HCT116 (cell line): Measurements from ENCODE around the gene TRDMT1. TPM values are rescaled to one million over a fixed set of nuclear protein-coding genes. Genes with fewer than 3 reads are reported as not detected.

ENCODE experiments used
- ATAC-seq: fragments of 200-7000 bp; cut with Tn5 transposase; 2 replicates; pipeline ENCODE4 v1.9.1; 2020; ENCODE audit warnings: mild to moderate bottlenecking, moderate library complexity
- BruUV-seq: library from RNA; stranded (reverse); fragments of 400-500 nt; replicated peaks from 2 replicates; lab custom pipeline; 2021; lab: Mats Ljungman, UMichigan
- CTCF ChIA-PET: fragments of 300-600 bp; sonication (Branson Sonifier 250); formaldehyde crosslinking; loops from one replicate; lab custom pipeline; 2021; ENCODE audit warnings: antibody characterized with exemption; lab: Charles Lee
- POLR2A ChIA-PET: fragments of 300-600, 350-600 bp; sonication (Branson Sonifier 250); formaldehyde crosslinking; loops from one replicate; lab custom pipeline; 2021; ENCODE audit warnings: antibody characterized with exemption; lab: Charles Lee
- RAD21 ChIA-PET, 2 experiments: fragments of 300-600 bp; sonication (Branson Sonifier 250); formaldehyde crosslinking; loops; one replicate each; lab custom pipeline; 2023; ENCODE audit warnings: low total read pairs in 2 of 2; ENCODE audit not compliant: uncharacterized antibody in 2 of 2, unreplicated experiment in 2 of 2, low non-redundant PET in 1 of 2; lab: Charles Lee
- DNase-seq: peaks from one replicate; pipeline ENCODE4 v3.0.0-alpha.2; 2010; ENCODE audit warnings: low read depth, low spot score
- H2AFZ ChIP-seq: fragments of 200-600 bp; shearing (Covaris generic), sonication (generic); 2 replicates; pipeline ENCODE4 v1.6.1; 2017; ENCODE audit warnings: low read depth, mixed run types, mixed read lengths, antibody characterized with exemption, low read length; ENCODE audit not compliant: poor library complexity, severe bottlenecking
- H3K27ac ChIP-seq: 2 replicates; pipeline ENCODE4 v1.5.1; 2012; ENCODE audit warnings: low read depth, low read length
- H3K27me3 ChIP-seq: fragments of 200-600 bp; sonication (generic); 2 replicates; pipeline ENCODE4 v1.6.1; 2016; ENCODE audit warnings: mixed run types, low read length, mixed read lengths; ENCODE audit not compliant: insufficient read depth
- H3K36me3 ChIP-seq, 2 experiments: fragments of 200-500 bp in 1 of 2; fragments of 200-600 bp in 1 of 2; sonication (Bioruptor generic) in 1 of 2; sonication (generic) in 1 of 2; 2 replicates each; pipeline versions ENCODE4 v1.5.1 to v1.6.1; 2014 to 2016; ENCODE audit warnings: low read length in 2 of 2, inconsistent platforms in 1 of 2, mixed read lengths in 1 of 2, mixed run types in 1 of 2; ENCODE audit not compliant: insufficient read depth in 2 of 2, control insufficient read depth in 1 of 2
- H3K4me1 ChIP-seq, 2 experiments: fragments of 200-600 bp in 1 of 2; sonication (generic) in 1 of 2; 2 replicates each; pipeline versions ENCODE4 v1.5.1 to v1.6.1; 2012 to 2017; ENCODE audit warnings: low read length in 2 of 2, inconsistent platforms in 1 of 2, mild to moderate bottlenecking in 1 of 2, mixed read lengths in 1 of 2, mixed run types in 1 of 2, moderate library complexity in 1 of 2; ENCODE audit not compliant: insufficient read depth in 2 of 2, control insufficient read depth in 1 of 2
- H3K4me2 ChIP-seq: fragments of 200-600 bp; sonication (generic); 2 replicates; pipeline ENCODE4 v1.6.1; 2017; ENCODE audit warnings: mixed run types, low read length, mixed read lengths
- H3K4me3 ChIP-seq, 2 experiments: fragments of 200-600 bp in 1 of 2; sonication (generic) in 1 of 2; replicated peaks in 1 of 2; 2 replicates each; pipeline ENCODE4 v1.5.1; 2011 to 2016; ENCODE audit warnings: low read length in 2 of 2, control low read depth in 1 of 2, low read depth in 1 of 2, mild to moderate bottlenecking in 1 of 2, mixed read lengths in 1 of 2, mixed run types in 1 of 2
- H3K79me2 ChIP-seq: fragments of 200-600 bp; sonication (generic); 2 replicates; pipeline ENCODE4 v1.6.1; 2017; ENCODE audit warnings: mild to moderate bottlenecking, mixed run types, low read length, moderate library complexity, mixed read lengths; ENCODE audit not compliant: insufficient read depth
- H3K9ac ChIP-seq: fragments of 200-600 bp; sonication (generic); 2 replicates; pipeline ENCODE4 v1.6.1; 2016; ENCODE audit warnings: low read length, mixed read lengths
- H3K9me2 ChIP-seq: fragments of 200-600 bp; sonication (generic), shearing (Covaris generic); 2 replicates; pipeline ENCODE4 v1.6.1; 2017; ENCODE audit warnings: mixed run types, mild to moderate bottlenecking, moderate library complexity; ENCODE audit not compliant: insufficient read depth
- H3K9me3 ChIP-seq, 2 experiments: fragments of 200-500 bp in 1 of 2; fragments of 200-600 bp in 1 of 2; sonication (Bioruptor generic) in 1 of 2; sonication (generic) in 1 of 2; 2 replicates each; pipeline ENCODE4 v1.6.1; 2014 to 2017; ENCODE audit warnings: low read length in 2 of 2, mixed read lengths in 2 of 2, inconsistent platforms in 1 of 2, low read depth in 1 of 2, mild to moderate bottlenecking in 1 of 2, mixed run types in 1 of 2, moderate library complexity in 1 of 2; ENCODE audit not compliant: control insufficient read depth in 1 of 2, insufficient read depth in 1 of 2
- H4K20me1 ChIP-seq: fragments of 200-600 bp; sonication (generic), shearing (Covaris generic); 2 replicates; pipeline ENCODE4 v1.6.1; 2017; ENCODE audit warnings: mixed run types, mild to moderate bottlenecking, moderate library complexity; ENCODE audit not compliant: insufficient read depth
- MAX ChIP-seq: IDR thresholded peaks from 2 replicates; pipeline ENCODE4 v1.6.1; 2012
- RAD21 ChIP-seq: IDR thresholded peaks from 2 replicates; pipeline ENCODE4 v1.6.1; 2012; ENCODE audit warnings: low read depth, mild to moderate bottlenecking
- SRF ChIP-seq: IDR thresholded peaks from 2 replicates; pipeline ENCODE4 v1.6.1; 2012; ENCODE audit warnings: low read depth
- ZBTB33 ChIP-seq: IDR thresholded peaks from 2 replicates; pipeline ENCODE4 v1.6.1; 2011; ENCODE audit warnings: mild to moderate bottlenecking, low read length, moderate library complexity; ENCODE audit not compliant: insufficient replicate concordance; ENCODE audit errors: extremely low read depth
- ZFX ChIP-seq: fragments of 450-650 bp; IDR thresholded peaks from 2 replicates; pipeline ENCODE4 v1.6.1; 2017
- intact Hi-C: fragments of 100-400 bp; cut with micrococcal nuclease; formaldehyde crosslinking; loops from 2 replicates; pipeline ENCODE4 v1.10.0; 2022
- total RNA-seq: library from RNA; stranded (reverse); gene quantifications from one replicate; pipeline ENCODE4 v1.2.1, GENCODE V29; 2021; ENCODE audit not compliant: unreplicated experiment

The TRDMT1 gene
- total RNA-seq, 1 experiment from 2014 or later, result 8.6 TPM

- Histone ChIP-seq H4K20me1 (no peaks in the 10 kb centered on the region), H3K79me2 (no peaks in the 10 kb centered on the region), H3K27me3 (no peaks in the 10 kb centered on the region), H2AFZ (no peak overlapping the region), H3K9me2 (no peaks in the 10 kb centered on the region), H3K27ac (no peak overlapping the region), H3K9me3 (no peaks in the 10 kb centered on the region), H3K4me2 (no peak overlapping the region), H3K4me3 (no peak overlapping the region), H3K9ac (no peak overlapping the region), H3K36me3 (no peaks in the 10 kb centered on the region), H3K4me1 (no peaks in the 10 kb centered on the region)
- intact Hi-C loops, result no loop called here
- ChIA-PET CTCF (no interaction called here), RAD21 (no interaction called here), POLR2A (no interaction called here)
- BruUV-seq, result no TSS peak
- ATAC-seq (no peak), DNase-seq (no peak)
- TF ChIP-seq SRF, result no peak
- no peak for TF ChIP-seq RAD21
Observed at GRCh38 chr10:17162828-17163227, 38.6 kb downstream of the TRDMT1 start.

GRCh38 chr10:17161775-17162174 is 39.7 kb downstream of the TRDMT1 start:
- RAD21 ChIA-PET, result no interaction called here
- H2AFZ ChIP-seq, result no peak overlapping the region
- H3K79me2 ChIP-seq, result no peaks in the 10 kb centered on the region
- no peaks in the 10 kb centered on the region for H3K9me3 ChIP-seq
- CTCF ChIA-PET, result no interaction called here
- DNase-seq (no peak), ATAC-seq (no peak)
- H3K27me3 ChIP-seq, result no peaks in the 10 kb centered on the region
- H3K4me3 ChIP-seq, result no peak overlapping the region
- TF ChIP-seq ZBTB33, result no peak
- TF ChIP-seq ZFX, result no peak
- TF ChIP-seq MAX, result no peak
- H3K4me1 ChIP-seq, result no peaks in the 10 kb centered on the region
- no peaks in the 10 kb centered on the region for H3K9me2 ChIP-seq
- no peaks in the 10 kb centered on the region for H4K20me1 ChIP-seq
- no peak overlapping the region for H3K27ac ChIP-seq
- intact Hi-C loops, result no loop called here
- BruUV-seq, result no TSS peak
- H3K36me3 ChIP-seq, result no peaks in the 10 kb centered on the region
- POLR2A ChIA-PET, result no interaction called here
- no peak overlapping the region for H3K4me2 ChIP-seq
- no peak overlapping the region for H3K9ac ChIP-seq
